Dedifferentiated amniotic fluid mesenchymal stem cell (primary cell): ENCODE results near the gene TTC7B.

Experiments
- DNase-seq: peaks from one replicate; pipeline ENCODE4 v3.0.0-alpha.2; 2016; ENCODE audit errors: extremely low spot score

Gene TTC7B

GRCh38 chr14:90489916-90490719 lies 326.1 kb downstream of the TTC7B start:
- DNase-seq, result no peak

GRCh38 chr14:90489306-90489705 lies 326.9 kb downstream of the TTC7B start:
- no peak for DNase-seq

- DNase-seq, result no peak
These were observed 328.0 kb downstream of the TTC7B start for GRCh38 chr14:90488256-90488655.

GRCh38 chr14:90487462-90487861 lies 328.8 kb downstream of the TTC7B start:
- no peak for DNase-seq

- no peak for DNase-seq
These were observed 329.2 kb downstream of the TTC7B start for GRCh38 chr14:90487031-90487430.

GRCh38 chr14:90484291-90484690 lies 331.9 kb downstream of the TTC7B start:
- no peak for DNase-seq

- DNase-seq, result no peak
These were observed 332.7 kb downstream of the TTC7B start for GRCh38 chr14:90483571-90483974.

GRCh38 chr14:90483117-90483516 lies 333.1 kb downstream of the TTC7B start:
- no peak for DNase-seq

- DNase-seq, result no peak
These were observed 340.9 kb downstream of the TTC7B start for GRCh38 chr14:90475298-90475697.
